Upper lobe of right lung (tissue), 1 donor: Measurements from ENCODE around the gene HERPUD2. TPM values are rescaled to one million over a fixed set of nuclear protein-coding genes. Genes with fewer than 3 reads are reported as not detected.
"Not testable (repeated sequence)": the region's sequence is repeated elsewhere in the genome, so short reads cannot be mapped to it uniquely, and the experiment has no call there.

Experiments used
- ATAC-seq: fragments of 200-7000 bp; cut with Tn5 transposase; one replicate; pipeline ENCODE4 v1.9.1; 2020; ENCODE audit warnings: mild to moderate bottlenecking, moderate library complexity
- DNase-seq: peaks from one replicate; pipeline ENCODE4 v3.0.0-alpha.2; 2020
- H3K27ac ChIP-seq: fragments of 200-600 bp; one replicate; pipeline ENCODE4 v1.8.0; 2022
- H3K27me3 ChIP-seq: fragments of 200-600 bp; one replicate; pipeline ENCODE4 v1.8.0; 2022; ENCODE audit warnings: mild to moderate bottlenecking
- H3K36me3 ChIP-seq: fragments of 200-600 bp; one replicate; pipeline ENCODE4 v1.8.0; 2022
- H3K4me1 ChIP-seq: fragments of 200-600 bp; one replicate; pipeline ENCODE4 v1.8.0; 2022
- H3K4me3 ChIP-seq: fragments of 200-600 bp; one replicate; pipeline ENCODE4 v1.8.0; 2022; ENCODE audit warnings: mild to moderate bottlenecking
- H3K9me3 ChIP-seq: fragments of 200-600 bp; one replicate; pipeline ENCODE4 v1.8.0; 2022
- intact Hi-C: fragments of 100-400 bp; cut with DNase I; formaldehyde crosslinking; loops from one replicate; pipeline ENCODE4 v1.11.0; 2022
- total RNA-seq: library from RNA; stranded (reverse); fragmentation: NEBNext Ultra II Directional; extraction: Animal tissue kit (Norgen Biotek cat#: 25700); gene quantifications from one replicate; pipeline ENCODE4 v1.2.1, GENCODE V29; 2021
- TF ChIP-seq, protein P1 (sequence below): fragments of 200-600 bp; IDR thresholded peaks from one replicate; pipeline ENCODE4 v1.8.0; 2022; ENCODE audit warnings: antibody characterized with exemption
- donor health status: DM: no; HTN: yes; CAD: no; lungs with severe emphysema.

HERPUD2 gene
- total RNA-seq, 1 donor from 2014 or later, result 32.6 TPM

DNA sequence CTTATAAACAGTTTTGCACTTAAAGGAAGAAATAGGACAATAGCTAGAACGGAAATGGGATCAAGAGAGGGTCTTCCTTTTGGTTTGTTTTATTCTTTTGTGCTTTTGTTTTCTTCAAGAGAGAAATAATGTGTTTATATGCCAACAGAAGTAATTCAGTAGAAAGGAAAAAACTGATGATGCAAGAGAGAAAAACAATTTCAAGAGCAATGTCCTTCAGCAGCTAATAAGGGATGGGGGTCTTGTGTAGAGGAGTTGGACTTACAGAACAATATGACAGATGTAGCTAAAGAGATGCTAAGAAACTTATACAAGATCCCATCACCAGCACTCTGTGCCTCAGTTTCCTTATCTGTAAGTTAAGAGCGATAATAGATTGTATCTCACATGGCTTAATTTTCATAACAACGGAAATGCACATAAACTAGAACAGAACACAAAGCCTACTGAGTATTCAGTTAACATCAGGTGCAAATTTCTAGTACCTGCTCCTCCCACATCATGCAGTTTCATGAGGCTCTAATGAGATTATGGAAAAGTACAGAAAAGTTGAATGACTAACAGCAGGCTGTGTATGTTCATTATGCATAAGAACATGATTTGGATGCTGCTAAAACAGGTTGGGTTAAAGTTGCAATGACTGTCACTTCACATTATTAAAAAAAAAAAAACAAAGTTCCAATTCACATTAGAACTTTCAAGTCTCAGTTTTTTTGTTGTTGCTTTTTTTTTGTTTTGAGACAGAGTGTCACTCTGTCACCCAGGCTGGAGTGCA, 17.2 kb downstream of the HERPUD2 start:
- DNase-seq (no peak), ATAC-seq (no peak)
- no peak overlapping the region for H3K27ac ChIP-seq
- H3K4me3 ChIP-seq, result no peak overlapping the region
- H3K36me3 ChIP-seq, result no peaks in the 10 kb centered on the region
- peaks cover 25% of the 10 kb centered on the region for H3K4me1 ChIP-seq
- TF ChIP-seq, protein P1, sequence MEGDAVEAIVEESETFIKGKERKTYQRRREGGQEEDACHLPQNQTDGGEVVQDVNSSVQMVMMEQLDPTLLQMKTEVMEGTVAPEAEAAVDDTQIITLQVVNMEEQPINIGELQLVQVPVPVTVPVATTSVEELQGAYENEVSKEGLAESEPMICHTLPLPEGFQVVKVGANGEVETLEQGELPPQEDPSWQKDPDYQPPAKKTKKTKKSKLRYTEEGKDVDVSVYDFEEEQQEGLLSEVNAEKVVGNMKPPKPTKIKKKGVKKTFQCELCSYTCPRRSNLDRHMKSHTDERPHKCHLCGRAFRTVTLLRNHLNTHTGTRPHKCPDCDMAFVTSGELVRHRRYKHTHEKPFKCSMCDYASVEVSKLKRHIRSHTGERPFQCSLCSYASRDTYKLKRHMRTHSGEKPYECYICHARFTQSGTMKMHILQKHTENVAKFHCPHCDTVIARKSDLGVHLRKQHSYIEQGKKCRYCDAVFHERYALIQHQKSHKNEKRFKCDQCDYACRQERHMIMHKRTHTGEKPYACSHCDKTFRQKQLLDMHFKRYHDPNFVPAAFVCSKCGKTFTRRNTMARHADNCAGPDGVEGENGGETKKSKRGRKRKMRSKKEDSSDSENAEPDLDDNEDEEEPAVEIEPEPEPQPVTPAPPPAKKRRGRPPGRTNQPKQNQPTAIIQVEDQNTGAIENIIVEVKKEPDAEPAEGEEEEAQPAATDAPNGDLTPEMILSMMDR, result no peak
- no peaks in the 10 kb centered on the region for H3K27me3 ChIP-seq
- no peaks in the 10 kb centered on the region for H3K9me3 ChIP-seq
- intact Hi-C loops, result no loop called here

DNA sequence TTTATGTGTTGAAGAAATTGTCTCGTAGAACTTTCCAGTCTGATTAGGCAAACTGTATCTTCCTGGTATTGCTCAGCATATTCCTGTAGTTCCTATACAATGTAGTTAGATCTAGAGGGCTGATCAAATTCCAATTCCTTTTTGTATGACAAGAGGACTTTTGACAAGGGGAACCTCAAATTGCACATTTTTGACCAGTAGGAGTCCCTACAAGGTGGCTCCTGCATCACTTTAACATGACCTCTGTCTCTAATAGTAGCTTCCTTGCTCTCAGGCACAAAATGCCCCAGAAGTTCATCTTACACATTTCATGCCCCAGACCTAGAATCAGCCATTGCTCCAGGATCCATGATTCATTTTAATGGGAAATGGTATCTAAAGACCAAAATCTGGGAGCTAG, 18.7 kb downstream of the HERPUD2 start:
- peak; percentile 22 for ATAC-seq
- H3K4me3 ChIP-seq, result no peak overlapping the region
- H3K36me3 ChIP-seq, result no peaks in the 10 kb centered on the region
- no peak for DNase-seq
- intact Hi-C loops, result no loop called here
- H3K27ac ChIP-seq, result no peak overlapping the region
- no peaks in the 10 kb centered on the region for H3K9me3 ChIP-seq
- TF ChIP-seq, protein P1, result no peak
- no peaks in the 10 kb centered on the region for H3K27me3 ChIP-seq
- peaks cover 25% of the 10 kb centered on the region for H3K4me1 ChIP-seq

DNA sequence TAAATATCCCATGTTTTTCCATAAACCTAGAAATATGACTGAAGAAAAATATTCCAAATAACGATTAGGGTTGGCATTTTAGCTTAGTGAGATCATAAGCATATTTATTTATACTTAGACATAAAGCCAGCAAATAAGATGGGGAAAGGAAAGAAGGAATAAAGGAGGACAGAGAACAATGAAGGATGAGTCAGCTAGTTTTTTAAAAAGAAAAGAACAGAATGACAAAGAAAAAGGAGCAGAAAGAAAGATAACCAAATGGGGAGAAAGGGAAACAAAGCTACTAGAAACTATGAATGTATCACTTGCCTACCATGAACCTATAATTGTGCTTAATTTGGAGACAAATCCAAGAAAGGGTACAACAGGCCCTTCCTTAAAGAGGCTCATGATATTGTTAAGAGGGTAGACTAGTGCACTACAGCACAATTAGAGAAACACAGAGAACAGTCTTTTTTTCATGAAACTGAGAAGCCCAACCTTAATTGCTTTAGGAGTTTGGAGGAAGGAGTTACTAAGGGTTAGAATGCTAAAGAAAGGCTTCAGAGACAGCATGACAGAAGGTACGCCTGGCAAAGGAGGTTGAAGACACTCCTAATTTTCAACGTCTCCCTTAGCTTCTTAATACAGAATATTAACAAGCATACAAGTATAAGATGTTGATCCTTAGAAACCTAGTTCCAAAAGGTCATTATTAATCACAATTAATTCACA, 23.9 kb downstream of the HERPUD2 start:
- no peak for DNase-seq

DNA sequence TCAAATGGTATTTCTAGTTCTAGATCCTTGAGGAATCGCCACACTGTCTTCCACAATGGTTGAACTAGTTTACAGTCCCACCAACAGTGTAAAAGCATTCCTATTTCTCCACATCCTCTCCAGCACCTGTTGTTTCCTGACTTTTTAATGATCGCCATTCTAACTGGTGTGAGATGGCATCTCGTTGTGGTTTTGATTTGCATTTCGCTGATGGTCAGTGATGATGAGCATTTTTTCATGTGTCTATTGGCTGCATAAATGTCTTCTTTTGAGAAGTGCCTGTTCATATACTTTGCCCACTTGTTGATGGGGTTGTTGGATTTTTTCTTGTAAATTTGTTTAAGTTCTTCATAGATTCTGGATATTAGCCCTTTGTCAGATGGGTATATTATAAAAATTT, 34.5 kb downstream of the HERPUD2 start:
- H3K36me3 ChIP-seq, result peaks cover 16% of the 10 kb centered on the region
- H3K27me3 ChIP-seq, H3K4me3 ChIP-seq, H3K9me3 ChIP-seq, H3K4me1 ChIP-seq, DNase-seq, H3K27ac ChIP-seq, ATAC-seq, intact Hi-C loops: not testable (repeated sequence)

More for the DNA sequence above, 23.9 kb downstream of the HERPUD2 start:
- intact Hi-C loops, result no loop called here
- Histone ChIP-seq H3K4me1 (no peaks in the 10 kb centered on the region), H3K27me3 (no peaks in the 10 kb centered on the region), H3K4me3 (no peak overlapping the region), H3K9me3 (no peaks in the 10 kb centered on the region), H3K36me3 (peaks cover 22% of the 10 kb centered on the region), H3K27ac (no peak overlapping the region)
- TF ChIP-seq, protein P1, result no peak
- no peak for ATAC-seq

DNA sequence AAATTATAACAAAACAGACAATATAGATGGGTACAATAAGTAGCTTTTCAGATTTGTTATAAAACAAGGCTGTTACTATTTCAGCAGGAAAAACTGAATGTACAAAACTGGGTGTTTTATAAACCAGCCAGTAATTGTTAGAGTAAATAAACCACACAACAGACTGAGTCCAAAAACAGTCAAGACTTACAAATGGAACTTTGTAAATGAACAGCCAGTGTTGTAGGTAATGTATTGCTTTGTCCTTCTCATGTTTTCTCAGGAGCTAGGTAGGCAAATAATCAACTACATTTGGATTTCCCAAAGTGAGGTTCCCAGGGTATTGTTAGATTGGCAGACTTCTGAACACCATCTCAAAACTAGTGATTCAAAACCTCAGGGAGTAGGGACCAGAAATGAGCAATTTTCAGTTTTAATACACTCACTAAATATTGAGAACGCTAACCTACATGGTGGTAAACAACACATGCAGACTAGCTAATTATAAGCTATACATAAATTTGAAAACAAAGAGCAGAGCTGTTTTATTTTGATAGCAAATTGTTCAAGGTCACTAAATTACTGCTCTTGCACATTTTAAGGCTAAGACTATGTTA, 36.2 kb downstream of the HERPUD2 start:
- Histone ChIP-seq H3K4me3 (no peak overlapping the region), H3K27ac (peak overlapping the region; percentile 12), H3K27me3 (no peaks in the 10 kb centered on the region), H3K9me3 (no peaks in the 10 kb centered on the region), H3K4me1 (no peaks in the 10 kb centered on the region), H3K36me3 (peaks cover 5% of the 10 kb centered on the region)
- TF ChIP-seq, protein P1, result no peak
- DNase-seq, result no peak
- ATAC-seq, result no peak
- intact Hi-C loops, result no loop called here

DNA sequence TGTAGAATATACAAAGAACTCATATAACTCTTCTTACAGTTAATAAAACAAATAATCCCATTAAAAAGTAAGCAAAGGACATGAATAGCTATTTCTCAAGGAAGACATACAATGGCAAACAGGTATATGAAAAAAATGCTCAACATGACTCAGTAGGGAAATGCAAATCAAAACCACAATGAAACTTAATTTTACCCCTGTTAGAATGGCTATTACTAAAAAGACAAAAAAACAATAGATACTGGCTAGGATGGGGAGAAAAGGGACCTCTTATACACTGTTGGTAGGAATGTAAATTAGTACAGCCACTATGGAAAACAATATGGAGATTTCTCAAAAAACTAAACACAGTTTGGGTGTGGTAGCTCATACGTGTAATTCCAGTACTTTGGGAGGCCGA, 37.8 kb downstream of the HERPUD2 start:
- Histone ChIP-seq H3K9me3 (no peaks in the 10 kb centered on the region), H3K4me3 (no peak overlapping the region), H3K27ac (no peak overlapping the region), H3K27me3 (no peaks in the 10 kb centered on the region), H3K36me3 (peaks cover 5% of the 10 kb centered on the region), H3K4me1 (no peaks in the 10 kb centered on the region)
- ATAC-seq, result no peak
- intact Hi-C loops, result no loop called here
- DNase-seq, result no peak
- TF ChIP-seq, protein P1, result no peak

DNA sequence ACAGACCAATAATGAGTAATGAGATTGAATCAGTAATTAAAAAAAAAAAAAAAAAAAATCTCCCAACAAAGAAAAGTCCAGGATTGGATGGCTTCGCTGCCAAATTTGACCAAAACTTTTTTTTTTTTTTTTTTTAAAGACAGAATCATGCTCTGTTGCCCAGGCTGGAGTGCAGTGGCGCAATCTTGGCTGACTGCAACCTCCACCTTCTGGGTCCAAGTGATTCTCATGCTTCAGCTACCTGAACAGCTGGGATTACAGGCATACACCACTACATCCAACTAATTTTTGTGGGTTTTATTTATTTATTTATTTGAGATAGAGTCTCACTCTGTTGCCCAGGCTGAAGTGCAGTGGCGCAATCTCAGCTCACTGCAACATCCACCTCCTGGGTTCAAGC, 40.4 kb downstream of the HERPUD2 start:
- H3K4me3 ChIP-seq, H3K9me3 ChIP-seq, H3K4me1 ChIP-seq, H3K36me3 ChIP-seq, intact Hi-C loops, H3K27me3 ChIP-seq, ATAC-seq, H3K27ac ChIP-seq, DNase-seq: not testable (repeated sequence)
